Panc1 (cell line): Measurements from ENCODE around the gene SERTAD4.

Experiments
- TCF7L2 ChIP-seq: IDR thresholded peaks from 2 replicates; pipeline ENCODE4 v1.6.1; 2011; ENCODE audit warnings: mild to moderate bottlenecking, low read depth, low read length, inconsistent platforms
- TF ChIP-seq, protein P1 (sequence below): fragments of 450-650 bp; IDR thresholded peaks from 2 replicates; pipeline ENCODE4 v1.5.1; 2017; ENCODE audit warnings: mild to moderate bottlenecking
- TF ChIP-seq, protein P2 (sequence below), 2 experiments: IDR thresholded peaks; 2 replicates each; pipeline ENCODE4 v1.6.1; 2011 to 2012; ENCODE audit warnings: low read depth in 2 of 2, control low read depth in 1 of 2, low read length in 1 of 2, mild to moderate bottlenecking in 1 of 2, moderate library complexity in 1 of 2; ENCODE audit not compliant: insufficient read depth in 1 of 2

DNA sequence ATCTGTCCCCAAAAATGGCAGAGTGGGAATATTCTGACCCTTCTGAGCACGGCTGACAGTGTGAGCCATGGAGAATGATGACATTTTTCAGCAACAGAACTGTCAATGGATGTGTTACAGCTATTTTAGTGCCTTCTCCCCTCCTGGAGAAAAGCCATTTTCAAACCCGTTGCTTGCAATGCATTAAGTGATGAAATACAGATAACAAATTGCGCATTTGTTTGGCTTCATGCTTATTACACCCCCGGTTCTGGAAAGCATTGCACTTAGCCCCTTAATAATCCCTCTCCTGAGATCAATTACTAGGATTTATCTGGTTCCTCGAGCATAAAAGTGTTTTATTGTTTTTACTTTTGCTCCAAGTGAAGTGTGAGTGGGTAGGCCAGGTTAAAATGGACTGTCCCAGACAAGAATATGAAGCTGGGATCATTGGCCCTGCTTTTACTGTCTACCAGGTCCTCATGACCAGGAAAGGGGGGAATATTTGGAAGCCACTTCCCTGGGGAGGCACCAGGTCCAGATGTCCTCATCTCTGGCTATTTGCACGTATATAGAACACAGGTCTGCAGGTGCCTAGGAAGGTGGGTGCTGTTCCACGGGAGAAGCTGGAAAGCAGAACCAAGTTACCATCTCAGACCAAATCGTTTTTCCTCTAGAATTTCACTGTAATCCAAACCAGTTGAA, 58.6 kb downstream of the SERTAD4 start:
- TF ChIP-seq, protein P1, sequence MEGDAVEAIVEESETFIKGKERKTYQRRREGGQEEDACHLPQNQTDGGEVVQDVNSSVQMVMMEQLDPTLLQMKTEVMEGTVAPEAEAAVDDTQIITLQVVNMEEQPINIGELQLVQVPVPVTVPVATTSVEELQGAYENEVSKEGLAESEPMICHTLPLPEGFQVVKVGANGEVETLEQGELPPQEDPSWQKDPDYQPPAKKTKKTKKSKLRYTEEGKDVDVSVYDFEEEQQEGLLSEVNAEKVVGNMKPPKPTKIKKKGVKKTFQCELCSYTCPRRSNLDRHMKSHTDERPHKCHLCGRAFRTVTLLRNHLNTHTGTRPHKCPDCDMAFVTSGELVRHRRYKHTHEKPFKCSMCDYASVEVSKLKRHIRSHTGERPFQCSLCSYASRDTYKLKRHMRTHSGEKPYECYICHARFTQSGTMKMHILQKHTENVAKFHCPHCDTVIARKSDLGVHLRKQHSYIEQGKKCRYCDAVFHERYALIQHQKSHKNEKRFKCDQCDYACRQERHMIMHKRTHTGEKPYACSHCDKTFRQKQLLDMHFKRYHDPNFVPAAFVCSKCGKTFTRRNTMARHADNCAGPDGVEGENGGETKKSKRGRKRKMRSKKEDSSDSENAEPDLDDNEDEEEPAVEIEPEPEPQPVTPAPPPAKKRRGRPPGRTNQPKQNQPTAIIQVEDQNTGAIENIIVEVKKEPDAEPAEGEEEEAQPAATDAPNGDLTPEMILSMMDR, result no peak
- TF ChIP-seq, protein P2, sequence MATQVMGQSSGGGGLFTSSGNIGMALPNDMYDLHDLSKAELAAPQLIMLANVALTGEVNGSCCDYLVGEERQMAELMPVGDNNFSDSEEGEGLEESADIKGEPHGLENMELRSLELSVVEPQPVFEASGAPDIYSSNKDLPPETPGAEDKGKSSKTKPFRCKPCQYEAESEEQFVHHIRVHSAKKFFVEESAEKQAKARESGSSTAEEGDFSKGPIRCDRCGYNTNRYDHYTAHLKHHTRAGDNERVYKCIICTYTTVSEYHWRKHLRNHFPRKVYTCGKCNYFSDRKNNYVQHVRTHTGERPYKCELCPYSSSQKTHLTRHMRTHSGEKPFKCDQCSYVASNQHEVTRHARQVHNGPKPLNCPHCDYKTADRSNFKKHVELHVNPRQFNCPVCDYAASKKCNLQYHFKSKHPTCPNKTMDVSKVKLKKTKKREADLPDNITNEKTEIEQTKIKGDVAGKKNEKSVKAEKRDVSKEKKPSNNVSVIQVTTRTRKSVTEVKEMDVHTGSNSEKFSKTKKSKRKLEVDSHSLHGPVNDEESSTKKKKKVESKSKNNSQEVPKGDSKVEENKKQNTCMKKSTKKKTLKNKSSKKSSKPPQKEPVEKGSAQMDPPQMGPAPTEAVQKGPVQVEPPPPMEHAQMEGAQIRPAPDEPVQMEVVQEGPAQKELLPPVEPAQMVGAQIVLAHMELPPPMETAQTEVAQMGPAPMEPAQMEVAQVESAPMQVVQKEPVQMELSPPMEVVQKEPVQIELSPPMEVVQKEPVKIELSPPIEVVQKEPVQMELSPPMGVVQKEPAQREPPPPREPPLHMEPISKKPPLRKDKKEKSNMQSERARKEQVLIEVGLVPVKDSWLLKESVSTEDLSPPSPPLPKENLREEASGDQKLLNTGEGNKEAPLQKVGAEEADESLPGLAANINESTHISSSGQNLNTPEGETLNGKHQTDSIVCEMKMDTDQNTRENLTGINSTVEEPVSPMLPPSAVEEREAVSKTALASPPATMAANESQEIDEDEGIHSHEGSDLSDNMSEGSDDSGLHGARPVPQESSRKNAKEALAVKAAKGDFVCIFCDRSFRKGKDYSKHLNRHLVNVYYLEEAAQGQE (IDR thresholded peaks at IDR 0.05; ENCODE audit: insufficient read depth in 1 of 2, low read depth in 2 of 2, low read length in 1 of 2), result no peak
- TF ChIP-seq TCF7L2, result no peak
